Endometrium (tissue), 2 donors: ENCODE data around the gene NTM.
"Not testable (repeated sequence)": the region's sequence is repeated elsewhere in the genome, so short reads cannot be mapped to it uniquely, and the experiment has no call there.

Source experiments
- FAIRE-seq: peaks from 2 replicates; lab custom pipeline; 2012; peaks lifted over from hg19 to GRCh38; lab: Jason Lieb, UNC
- donor health status: control.
- donor health status: control.

Gene NTM

GRCh38 chr11:131370090-131370751, at the start of gene NTM:
Gene NTM, plus strand, starts transcription at chr11:131370615.
- FAIRE-seq = no peak

GRCh38 chr11:131324921-131325570, 45.4 kb upstream of the NTM start:
- FAIRE-seq = no peak

GRCh38 chr11:131326829-131327228, 43.6 kb upstream of the NTM start:
- FAIRE-seq = no peak

GRCh38 chr11:131327421-131327820, 43.0 kb upstream of the NTM start:
- FAIRE-seq = no peak

GRCh38 chr11:131328843-131329242, 41.6 kb upstream of the NTM start:
- no peak for FAIRE-seq

GRCh38 chr11:131331010-131331409, 39.4 kb upstream of the NTM start:
- FAIRE-seq = no peak

- FAIRE-seq = no peak
Measured at GRCh38 chr11:131331546-131331945, 38.9 kb upstream of the NTM start.

GRCh38 chr11:131334601-131335000, 35.8 kb upstream of the NTM start:
- FAIRE-seq = no peak

GRCh38 chr11:131341900-131342299, 28.5 kb upstream of the NTM start:
- FAIRE-seq = not testable (repeated sequence)

GRCh38 chr11:131342442-131342841, 28.0 kb upstream of the NTM start:
- FAIRE-seq = not testable (repeated sequence)

GRCh38 chr11:131345406-131345805, 25.0 kb upstream of the NTM start:
- FAIRE-seq = no peak

- FAIRE-seq = no peak
Measured at GRCh38 chr11:131349368-131350086, 20.9 kb upstream of the NTM start.

GRCh38 chr11:131350872-131351271, 19.5 kb upstream of the NTM start:
- no peak for FAIRE-seq

GRCh38 chr11:131351848-131352247, 18.6 kb upstream of the NTM start:
- FAIRE-seq = no peak

- FAIRE-seq = no peak
Measured at GRCh38 chr11:131353766-131354165, 16.6 kb upstream of the NTM start.

GRCh38 chr11:131354251-131354701, 16.1 kb upstream of the NTM start:
- no peak for FAIRE-seq

GRCh38 chr11:131356206-131356605, 14.2 kb upstream of the NTM start:
- no peak for FAIRE-seq

GRCh38 chr11:131365329-131365930, 5.0 kb upstream of the NTM start:
- no peak for FAIRE-seq

- FAIRE-seq = no peak
Measured at GRCh38 chr11:131370901-131371790, 731 bp downstream of the NTM start.

- no peak for FAIRE-seq
Measured at GRCh38 chr11:131371791-131372104, 1.3 kb downstream of the NTM start.

- FAIRE-seq = no peak
Measured at GRCh38 chr11:131372234-131372962, 2.0 kb downstream of the NTM start.
